ENCODE measurements around the gene TTC1.
"Not testable (repeated sequence)": the region's sequence is repeated elsewhere in the genome, so short reads cannot be mapped to it uniquely, and the experiment has no call there.

Gene TTC1, protein sequence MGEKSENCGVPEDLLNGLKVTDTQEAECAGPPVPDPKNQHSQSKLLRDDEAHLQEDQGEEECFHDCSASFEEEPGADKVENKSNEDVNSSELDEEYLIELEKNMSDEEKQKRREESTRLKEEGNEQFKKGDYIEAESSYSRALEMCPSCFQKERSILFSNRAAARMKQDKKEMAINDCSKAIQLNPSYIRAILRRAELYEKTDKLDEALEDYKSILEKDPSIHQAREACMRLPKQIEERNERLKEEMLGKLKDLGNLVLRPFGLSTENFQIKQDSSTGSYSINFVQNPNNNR

DNA sequence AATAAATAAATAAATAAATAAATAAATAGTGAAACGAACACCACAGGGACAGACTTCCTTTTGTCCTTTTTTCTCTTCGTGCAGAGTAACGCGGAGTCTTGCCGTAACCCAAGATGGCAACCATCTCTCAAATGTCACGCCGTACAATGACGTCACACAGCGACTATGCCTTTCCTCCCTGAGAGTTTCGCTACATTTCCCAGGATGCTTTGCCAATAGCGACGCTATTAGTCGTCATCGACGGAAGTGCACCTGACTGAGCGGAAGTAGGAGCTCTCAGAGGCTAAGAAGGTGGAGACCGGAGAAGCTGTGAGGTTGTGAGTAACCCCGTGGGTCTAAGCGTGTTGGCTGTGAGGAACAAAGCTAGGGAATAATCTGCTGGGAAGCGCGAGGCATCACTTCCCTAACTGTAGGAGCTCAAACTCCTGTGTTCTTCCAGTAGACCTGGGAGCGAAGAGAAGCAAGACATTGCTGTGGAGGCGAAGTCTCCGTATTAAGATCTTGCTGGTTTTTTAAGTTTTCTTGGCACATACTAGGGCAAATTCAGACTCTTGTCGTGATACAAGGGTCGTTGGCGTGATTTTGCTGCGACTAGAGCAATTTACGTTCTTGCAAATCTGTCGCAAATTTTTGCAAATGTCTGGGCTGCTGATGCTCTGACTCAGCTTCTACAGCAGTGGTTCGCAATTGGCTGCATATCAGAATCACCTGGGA, at the start of gene TTC1:
TSS of gene TTC1 (plus strand) at position 263 of the 714 bp plus-strand sequence. CDS start 1,390 bp downstream, outside the sequence.
- DNase-seq, result peak; percentile 52 to 99 (median 92)

DNA sequence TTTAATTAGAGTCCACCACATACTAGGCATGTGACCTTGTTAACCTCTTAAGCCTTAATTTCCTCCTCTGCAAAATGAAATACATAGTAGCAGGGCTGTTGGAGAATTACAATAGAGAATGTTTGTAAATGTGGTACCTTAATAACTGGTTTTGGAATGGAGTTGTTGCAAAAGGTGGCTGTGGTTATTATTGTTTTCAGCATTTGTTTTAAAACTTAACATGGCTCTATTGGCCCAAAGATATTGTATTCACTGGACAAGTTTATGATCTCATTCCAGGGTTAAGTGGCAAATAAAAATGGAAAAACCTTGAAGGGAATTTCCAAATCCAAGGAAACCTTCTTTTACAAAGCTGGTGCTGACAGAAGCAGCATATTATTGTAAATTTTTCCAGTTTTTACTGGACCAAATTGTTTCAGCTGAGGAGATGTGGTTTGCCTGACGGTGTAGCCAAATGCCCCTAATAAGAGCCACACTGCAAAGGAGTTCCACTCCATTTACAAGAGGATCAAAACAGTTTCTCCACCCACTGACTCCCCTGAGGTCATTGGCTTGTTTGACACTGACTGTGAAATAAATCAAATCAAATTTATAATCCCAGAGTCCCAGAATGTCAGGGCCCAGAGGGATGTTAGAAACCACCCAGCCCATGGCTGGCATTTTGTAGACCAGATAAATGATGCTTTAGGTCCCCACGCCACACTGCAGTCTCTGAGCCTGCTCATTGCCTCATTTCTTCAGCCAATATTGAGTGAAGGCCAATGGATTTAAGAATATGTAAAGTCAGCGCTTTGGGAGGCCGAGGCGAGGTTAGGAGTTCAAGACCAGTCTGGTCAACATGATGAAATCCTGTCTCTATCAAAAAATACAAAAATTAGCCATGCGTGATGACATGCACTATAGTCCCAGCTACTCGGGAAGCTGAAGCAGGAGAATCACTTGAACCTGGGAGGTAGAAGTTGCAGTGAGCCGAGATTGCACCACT, 47.5 kb upstream of the TTC1 start:
- no peak for DNase-seq

DNA sequence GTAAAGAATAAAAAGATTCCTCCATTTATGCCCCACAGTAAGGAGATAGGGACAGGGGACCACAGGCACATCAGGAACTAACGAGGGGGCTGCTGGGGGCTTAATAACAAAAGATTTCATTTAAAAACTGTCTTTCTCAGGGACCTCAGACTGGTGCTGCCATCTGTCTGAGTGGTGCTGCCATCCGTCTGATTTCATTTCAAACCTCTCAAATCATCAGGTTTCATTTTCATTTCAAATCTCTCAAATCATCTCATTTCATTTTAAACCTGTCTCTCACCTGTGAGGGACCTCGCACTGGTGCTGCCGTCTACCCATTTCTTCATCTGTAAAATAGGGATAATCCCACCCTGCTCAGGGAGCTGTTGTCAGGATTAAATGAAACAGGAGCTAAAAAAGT, 46.7 kb upstream of the TTC1 start:
- no peak for DNase-seq

DNA sequence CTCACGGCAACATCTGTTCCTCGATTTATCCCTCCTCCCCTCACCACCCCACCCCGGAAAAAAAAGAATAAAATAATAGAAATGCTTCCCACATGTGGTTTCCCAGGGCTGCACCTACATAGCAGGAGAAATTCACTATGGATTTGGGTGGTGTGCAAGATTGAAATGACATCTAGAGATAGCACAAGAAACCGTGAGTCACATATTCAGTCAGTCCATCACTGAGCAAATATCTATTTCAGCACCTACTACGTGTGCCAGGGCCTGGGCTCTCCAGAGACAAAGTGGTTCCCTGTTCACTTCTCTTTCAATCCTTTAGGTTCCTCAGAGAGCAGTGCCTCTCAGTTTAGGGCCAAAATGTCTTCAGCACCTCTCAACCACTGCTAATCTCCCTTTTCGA, 45.0 kb upstream of the TTC1 start:
- no peak for DNase-seq

DNA sequence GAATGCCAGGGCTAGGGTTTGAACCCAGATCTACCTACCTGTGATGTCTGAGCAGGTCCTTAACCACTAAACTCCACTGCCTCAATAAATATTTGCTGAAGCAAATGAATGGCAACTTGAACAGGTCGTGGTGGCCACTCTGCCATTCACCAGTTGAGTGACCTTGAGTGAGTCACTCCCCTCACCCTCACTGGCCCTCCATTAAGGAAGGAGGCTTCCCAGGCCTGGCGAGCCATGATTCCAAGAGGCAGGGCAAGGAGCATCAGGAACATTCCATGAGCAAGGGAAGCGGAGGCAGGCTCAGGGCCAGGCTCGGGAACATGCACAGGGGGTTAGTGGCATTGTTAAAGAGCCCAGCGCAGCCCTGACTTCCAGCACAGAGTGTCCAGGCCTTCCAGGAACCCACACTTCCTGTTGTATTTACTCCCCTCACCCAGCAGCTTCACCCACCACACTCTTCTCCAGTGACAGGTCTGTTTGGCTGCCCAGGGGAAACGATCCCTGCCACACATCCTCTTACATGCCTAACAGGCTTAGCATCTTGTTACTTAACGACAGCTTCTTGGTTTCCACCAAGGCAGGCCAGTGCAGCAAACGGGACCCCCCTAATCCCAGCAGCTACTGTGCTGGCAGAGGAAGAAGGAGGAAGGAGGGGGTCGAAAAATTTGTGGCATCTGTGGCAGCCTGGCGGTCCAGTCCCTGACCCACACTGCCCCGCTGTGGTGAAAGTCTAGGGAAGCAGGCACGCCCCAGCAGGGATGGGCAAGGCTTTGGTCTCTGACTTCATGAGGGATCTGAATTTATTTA, 43.7 kb upstream of the TTC1 start:
- DNase-seq, result peak in 15 of 56 donors; percentile 2 to 36 (median 9)

DNA sequence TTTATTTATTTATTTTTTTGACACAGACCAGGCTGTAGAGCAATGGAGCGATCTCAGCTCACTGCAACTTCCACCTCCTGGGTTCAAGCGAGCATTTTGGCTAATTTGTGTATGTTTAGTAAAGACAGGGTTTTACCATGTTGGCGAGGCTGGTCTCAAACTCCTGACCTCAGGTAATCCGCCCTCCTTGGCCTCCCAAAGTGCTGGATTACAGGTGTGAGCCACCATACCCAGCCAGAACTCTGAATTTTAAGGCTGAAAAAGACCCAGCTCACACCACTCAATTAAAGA, 43.2 kb upstream of the TTC1 start:
- not testable (repeated sequence) for DNase-seq

DNA sequence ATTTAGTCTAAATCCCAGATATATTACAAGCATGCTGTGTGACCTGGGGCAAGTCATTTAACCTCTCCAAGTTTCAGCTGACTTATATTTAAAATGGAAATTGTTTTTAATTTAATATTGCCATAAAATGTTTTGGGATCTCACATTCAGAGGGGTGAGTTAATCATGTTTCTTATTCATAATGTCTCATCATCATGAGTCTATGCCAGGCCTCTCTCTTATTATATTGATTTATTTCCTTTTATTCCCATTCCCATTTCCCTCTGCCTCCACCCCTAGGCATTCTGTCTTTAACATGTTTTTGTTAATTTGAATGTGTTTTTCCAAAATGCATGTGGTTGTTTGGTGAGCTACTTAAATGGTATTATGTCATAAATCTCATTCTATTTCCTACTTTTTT, 39.0 kb upstream of the TTC1 start:
- DNase-seq, result no peak

DNA sequence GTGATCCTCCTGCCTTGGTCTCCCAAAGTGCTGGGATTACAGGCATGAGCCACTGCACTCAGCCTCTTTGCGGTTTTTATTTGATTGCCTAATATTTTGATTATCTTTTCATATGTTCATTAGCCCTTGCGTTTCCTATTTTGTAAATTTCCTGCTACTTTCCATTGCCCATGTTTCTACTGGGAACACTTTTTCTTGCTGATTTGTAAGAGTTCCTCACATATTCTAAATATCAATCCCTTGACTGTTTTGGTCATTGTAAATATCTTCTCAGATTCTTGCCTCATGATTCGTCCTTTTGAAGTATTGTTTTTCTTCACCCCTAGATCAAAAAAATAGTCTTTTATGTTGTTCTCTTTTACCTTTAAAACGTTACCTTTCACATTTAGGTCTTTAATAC, 37.9 kb upstream of the TTC1 start:
- DNase-seq, result no peak

DNA sequence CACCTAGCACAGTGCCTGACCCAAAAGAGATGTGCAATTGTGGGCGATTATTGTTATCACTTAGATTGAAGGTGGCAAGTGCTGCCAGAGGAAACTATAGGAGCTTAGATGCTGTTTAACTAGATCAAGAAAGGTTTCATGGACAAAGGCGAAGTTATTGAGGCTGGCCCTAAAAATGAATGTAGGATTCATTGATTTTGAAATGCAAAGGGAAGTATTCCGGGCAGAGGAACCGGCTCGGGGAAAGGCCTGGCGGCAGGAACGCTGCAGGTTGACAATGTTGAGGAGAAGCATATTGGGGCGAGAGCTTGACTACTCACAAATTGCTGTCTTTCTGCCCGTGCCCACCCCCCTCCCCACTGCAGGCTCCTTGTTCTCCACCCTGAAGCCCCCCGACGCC, 37.4 kb upstream of the TTC1 start:
- DNase-seq, result no peak

DNA sequence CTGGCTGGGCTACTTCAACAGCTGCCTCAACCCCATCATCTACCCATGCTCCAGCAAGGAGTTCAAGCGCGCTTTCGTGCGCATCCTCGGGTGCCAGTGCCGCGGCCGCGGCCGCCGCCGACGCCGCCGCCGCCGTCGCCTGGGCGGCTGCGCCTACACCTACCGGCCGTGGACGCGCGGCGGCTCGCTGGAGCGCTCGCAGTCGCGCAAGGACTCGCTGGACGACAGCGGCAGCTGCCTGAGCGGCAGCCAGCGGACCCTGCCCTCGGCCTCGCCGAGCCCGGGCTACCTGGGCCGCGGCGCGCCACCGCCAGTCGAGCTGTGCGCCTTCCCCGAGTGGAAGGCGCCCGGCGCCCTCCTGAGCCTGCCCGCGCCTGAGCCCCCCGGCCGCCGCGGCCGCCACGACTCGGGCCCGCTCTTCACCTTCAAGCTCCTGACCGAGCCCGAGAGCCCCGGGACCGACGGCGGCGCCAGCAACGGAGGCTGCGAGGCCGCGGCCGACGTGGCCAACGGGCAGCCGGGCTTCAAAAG, 36.9 kb upstream of the TTC1 start:
- no peak for DNase-seq

DNA sequence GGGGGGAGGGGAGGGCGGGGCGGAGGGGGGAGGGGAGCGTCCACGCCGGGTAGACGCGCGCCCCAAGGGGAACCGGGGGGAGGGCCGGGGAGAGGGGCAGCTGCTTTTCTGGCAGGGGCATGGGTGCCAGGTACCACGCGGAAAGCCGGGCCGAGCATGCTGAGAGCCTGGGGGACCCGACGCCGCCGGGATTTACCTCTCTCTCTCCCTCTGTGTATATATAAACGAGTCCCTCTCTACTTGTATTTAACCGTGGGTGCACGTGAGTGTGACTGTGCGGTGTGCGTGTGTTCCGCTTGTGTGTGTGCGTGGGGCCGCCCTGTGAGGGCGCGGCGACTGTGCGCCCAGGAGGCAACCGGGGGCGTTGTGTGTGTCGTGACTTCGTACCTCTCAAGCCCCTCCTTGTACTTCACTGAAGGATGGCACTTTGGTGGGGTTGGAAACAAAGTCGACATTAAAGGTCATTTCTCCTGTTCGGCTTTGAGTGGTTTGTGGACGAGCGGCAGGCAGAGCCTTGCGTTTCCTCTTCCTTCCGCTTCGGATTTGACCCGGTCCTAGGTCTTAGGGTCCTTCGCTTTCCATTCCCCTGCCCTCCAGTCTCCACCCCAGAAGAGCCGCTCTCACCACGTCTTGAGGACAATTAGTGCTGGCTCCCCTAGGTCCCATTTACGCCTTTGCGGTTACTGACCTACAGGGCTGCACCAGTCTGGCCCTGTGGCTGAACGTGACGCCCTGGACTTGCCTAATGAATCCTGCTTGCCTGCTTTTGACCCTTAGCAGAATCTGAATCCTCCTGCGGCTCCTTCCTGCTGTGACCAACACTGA, 36.2 kb upstream of the TTC1 start:
- no peak for DNase-seq

DNA sequence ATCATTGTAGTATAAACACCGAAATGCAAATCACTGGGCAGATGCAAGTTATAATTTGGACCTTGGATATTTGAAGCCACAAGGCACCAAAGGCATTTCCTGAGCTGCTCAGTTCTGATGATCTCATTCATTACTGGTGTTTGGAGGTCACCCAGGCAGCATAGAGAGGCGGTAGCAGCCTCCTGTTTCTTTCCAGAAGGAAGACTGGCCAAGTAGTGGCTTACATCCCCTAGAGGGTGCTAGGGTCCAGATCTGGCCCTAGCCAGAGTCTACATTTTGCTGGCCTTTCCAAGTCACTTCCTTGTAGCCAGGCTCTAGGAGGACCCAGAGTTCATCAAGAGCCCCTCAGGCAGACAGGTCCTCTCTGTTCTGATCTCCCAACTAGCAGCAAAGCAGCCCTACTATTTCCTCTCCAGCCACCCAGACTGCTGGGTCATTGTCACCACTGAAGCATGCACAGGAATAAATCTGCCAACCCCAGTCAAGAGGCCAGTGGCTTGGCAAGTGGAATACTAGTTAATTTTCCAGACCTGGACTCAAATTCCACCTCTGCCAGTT, 33.4 kb upstream of the TTC1 start:
- DNase-seq, result no peak

DNA sequence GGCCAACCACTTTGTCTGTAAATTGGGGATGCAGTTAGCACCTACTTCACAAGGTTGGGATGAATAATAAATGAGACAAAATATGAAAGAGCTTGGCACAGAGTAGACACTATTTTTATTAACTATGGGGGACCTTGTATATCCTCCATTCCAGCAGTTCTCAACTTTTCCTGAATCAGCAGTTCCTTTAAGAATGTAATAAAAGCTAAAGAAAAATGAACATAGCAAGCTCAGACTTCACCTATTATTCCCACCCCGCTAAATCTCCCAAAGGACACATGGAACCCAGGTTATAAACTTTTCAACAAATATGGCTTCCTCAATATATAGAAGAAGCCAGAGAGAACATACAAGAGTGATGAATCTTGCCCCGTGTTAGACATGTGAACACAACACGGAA, 32.0 kb upstream of the TTC1 start:
- DNase-seq, result no peak

DNA sequence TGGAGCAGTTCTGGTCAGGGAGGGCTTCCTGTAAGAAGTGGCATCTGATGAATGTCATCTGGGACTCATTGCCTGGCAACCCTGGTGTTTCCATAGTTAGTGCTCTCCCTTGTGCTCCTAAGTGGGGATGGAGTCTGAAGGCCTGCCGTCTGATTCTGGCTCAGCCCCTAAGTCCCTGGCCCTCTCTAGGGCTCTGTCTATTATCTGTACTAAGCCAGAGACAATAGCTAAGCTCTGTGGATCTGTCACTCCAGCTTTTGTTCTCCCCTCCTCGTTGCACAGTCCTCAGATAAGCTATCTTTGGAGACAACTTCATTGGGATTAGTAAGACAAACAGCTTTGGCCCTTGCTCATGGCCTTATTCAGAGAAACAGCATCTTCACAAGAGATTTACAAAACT, 30.6 kb upstream of the TTC1 start:
- DNase-seq, result no peak

DNA sequence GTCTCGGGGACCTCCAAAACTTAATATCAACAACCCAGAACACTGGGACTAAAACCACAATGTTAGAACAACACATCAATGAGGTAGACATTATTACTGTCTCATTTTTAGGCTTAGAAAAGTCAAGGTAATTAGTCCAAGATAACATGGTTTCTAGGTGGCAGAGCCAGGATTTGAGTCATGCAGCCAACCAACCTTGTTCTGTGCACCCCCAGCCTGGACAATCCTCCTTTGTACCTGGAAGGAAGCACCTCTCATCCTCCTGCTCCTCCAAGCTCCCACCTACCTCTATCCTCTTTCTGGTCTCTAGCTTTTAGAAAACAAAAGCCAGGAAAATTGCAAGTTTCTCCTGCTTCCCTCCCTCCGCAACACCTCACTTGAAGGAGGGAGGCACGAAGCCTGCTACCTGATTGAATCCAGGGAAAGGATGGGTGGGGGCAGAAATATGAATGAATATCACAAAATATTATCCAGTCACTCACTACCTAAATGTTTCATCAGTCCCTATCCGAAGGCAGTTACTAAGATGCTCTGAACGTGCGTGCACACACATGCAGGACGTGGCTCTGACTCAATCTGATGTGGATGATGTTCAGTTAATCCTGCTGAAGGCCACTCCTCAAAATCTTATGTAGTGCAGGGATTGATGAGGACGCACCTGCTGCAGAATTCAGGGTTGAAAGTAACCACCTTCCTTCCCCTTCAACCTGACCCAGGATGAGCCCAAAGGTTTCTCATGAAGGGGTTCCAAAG, 26.3 kb upstream of the TTC1 start:
- DNase-seq, result no peak

DNA sequence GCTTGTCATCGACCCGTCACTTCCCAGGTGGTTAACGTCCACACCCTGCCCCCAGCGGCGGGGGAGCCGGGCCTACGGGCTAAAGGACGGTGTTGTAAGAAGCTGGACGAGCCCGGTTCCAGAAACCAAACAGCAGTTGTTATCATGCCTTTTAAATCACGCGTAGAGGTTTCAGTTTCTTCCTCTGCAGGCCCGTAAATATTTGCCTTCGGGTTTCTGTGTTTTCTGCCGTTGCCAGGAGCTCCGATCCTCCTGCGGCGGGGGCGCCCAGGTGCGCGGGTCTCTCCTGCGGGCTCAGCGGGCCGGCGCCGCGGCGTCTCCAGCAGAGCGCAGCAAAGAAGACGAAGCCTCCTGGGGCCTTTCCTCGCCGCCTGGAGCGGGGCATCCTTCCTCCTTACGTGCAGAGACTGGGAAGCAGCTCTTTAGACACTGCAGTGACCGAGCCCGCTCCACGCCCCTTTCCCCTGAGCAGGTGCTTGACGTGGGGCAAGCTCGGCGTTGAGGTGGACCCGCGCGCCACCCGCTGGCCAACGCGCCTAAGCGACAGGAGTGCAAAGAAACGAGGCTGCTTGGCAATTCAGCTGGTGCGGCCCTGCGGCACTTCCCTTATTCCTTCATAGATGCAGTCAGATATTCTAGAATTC, 21.8 kb upstream of the TTC1 start:
- DNase-seq, result peak in 53 of 56 donors; percentile 4 to 77 (median 37)

DNA sequence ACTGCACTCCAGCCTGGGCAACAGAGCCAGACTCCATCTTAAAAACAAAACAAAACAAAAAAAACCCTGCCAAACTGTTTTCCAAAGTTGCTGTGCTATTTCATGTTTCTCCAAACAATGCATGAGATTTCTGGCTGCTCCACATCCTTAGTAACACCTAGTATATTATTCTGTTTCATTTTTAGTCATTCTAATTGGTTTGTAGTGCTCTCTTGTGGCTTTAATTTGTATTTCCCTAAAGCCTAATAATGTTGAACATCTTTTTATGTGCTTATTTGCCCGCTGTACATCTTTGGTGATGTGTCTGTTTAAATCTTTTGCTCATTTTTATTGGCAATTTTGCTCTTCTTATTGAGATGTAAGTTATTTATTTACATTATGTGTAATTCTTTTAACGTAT, 18.4 kb upstream of the TTC1 start:
- DNase-seq, result no peak

DNA sequence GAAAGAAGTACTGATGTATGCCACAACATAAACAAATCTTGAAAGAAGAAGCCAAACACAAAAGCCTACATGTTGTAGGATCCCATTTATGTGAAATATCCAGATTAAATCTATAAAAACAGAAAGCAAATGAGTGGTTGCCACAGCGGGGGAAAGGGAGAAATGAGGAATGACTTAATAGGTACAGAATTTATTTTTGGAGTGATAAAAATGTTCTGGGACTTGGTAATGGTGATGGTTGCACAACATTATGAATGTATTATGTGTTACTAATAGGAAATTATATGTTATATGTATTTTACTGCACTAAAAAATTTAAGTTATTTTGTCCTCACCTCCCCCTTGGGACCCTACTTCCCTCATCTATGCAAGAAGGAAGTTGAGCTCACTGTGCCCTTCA, 16.4 kb upstream of the TTC1 start:
- DNase-seq, result no peak

Data from amygdala (tissue), 56 donors.